ENCODE results near the gene DHX40.

Gene DHX40

DNA sequence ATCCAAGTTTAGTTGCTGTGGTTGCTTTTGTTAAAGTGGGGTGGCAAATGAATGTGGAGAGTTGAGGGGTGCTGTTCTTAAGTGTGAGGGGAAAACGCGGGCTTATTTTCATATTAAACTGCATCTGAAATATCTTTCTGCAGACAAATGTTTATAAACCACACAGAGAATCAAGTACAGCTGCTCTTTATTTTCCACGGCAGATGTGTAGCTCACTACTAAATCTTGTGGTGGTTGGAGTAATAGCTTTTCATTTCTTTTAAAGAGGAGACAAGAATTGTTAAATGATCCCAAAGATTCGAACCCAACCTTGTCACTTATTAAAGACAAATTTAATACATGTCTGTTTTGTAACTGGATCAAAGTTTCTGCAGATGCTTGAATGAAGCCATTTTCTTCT lies 56.4 kb downstream of the DHX40 start:
- Mint-ChIP-seq H3K36me3 (ENCODE audit: insufficient read depth) (peaks cover 27% of the 10 kb centered on the region), H3K4me1 (peaks cover 54% of the 10 kb centered on the region), H3K9me3 (no peaks in the 10 kb centered on the region), H3K27ac (ENCODE audit: low read depth) (peak overlapping the region; percentile 97), H3K4me3 (peak overlapping the region; percentile 90), H3K27me3 (no peaks in the 10 kb centered on the region)
- DNase-seq (ENCODE audit: low spot score in 2 of 2) (no peak), ATAC-seq (replicated peaks; ENCODE audit: extremely low read depth, poor library complexity, severe bottlenecking) (no peak)

DNA sequence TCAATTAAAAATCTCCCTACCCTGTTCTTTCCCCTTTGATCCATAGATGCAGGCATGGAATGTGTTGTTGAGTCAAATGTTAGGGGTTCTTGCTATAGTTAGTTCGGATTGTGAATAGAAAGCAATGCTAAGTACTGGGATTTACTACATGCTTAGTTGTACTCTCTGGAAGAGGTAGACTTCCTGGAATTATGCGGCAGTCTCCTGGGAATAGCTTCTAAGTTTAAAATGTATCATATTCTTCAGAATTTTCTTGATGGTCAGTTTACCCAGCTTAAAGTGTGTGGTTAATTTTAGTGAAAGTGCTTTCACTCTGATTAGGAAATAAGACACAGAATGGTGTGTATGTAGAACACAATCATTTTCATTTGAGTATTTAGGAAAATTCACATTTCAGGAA lies 57.7 kb downstream of the DHX40 start:
- Mint-ChIP-seq H3K27me3 (no peaks in the 10 kb centered on the region), H3K4me3 (peak overlapping the region; percentile 41), H3K9me3 (no peaks in the 10 kb centered on the region), H3K27ac (ENCODE audit: low read depth) (no peak overlapping the region), H3K4me1 (peaks cover 56% of the 10 kb centered on the region), H3K36me3 (ENCODE audit: insufficient read depth) (peaks cover 30% of the 10 kb centered on the region)
- ATAC-seq (replicated peaks; ENCODE audit: extremely low read depth, poor library complexity, severe bottlenecking) (no peak), DNase-seq (ENCODE audit: low spot score in 2 of 2) (no peak)

GRCh38 chr17:59626756-59627155 lies 61.3 kb downstream of the DHX40 start:
- H3K27me3 Mint-ChIP-seq, result no peaks in the 10 kb centered on the region
- ATAC-seq (replicated peaks; ENCODE audit: extremely low read depth, poor library complexity, severe bottlenecking), result no peak
- no peak overlapping the region for H3K27ac Mint-ChIP-seq (ENCODE audit: low read depth)
- no peak for DNase-seq (ENCODE audit: low spot score in 2 of 2)
- no peak overlapping the region for H3K4me3 Mint-ChIP-seq
- H3K4me1 Mint-ChIP-seq, result peaks cover 63% of the 10 kb centered on the region
- H3K36me3 Mint-ChIP-seq (ENCODE audit: insufficient read depth), result peaks cover 9% of the 10 kb centered on the region
- H3K9me3 Mint-ChIP-seq, result no peaks in the 10 kb centered on the region

DNA sequence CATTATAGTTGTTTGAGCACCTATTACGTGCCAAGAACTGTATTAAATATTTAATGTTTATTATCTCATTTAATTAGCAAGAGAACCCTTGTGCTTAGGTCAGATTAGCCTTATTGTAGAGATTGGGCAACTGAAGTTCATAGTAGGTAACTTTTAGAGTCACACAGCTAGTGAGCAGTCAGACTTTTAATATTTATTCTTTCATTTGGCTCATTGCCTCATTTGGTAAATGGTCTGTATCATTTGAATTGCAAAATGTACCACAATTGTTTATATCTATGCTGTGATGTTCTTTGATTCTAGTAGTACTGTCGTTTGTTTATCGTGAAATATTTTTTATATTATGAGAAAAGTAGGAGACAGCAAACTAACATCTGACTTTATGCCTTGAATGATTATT lies 61.9 kb downstream of the DHX40 start:
- Mint-ChIP-seq H3K27me3 (no peaks in the 10 kb centered on the region), H3K4me1 (peaks cover 62% of the 10 kb centered on the region), H3K9me3 (no peaks in the 10 kb centered on the region), H3K27ac (ENCODE audit: low read depth) (no peak overlapping the region), H3K36me3 (ENCODE audit: insufficient read depth) (peaks cover 10% of the 10 kb centered on the region), H3K4me3 (no peak overlapping the region)
- no peak for DNase-seq (ENCODE audit: low spot score in 2 of 2)
- no peak for ATAC-seq (replicated peaks; ENCODE audit: extremely low read depth, poor library complexity, severe bottlenecking)

DNA sequence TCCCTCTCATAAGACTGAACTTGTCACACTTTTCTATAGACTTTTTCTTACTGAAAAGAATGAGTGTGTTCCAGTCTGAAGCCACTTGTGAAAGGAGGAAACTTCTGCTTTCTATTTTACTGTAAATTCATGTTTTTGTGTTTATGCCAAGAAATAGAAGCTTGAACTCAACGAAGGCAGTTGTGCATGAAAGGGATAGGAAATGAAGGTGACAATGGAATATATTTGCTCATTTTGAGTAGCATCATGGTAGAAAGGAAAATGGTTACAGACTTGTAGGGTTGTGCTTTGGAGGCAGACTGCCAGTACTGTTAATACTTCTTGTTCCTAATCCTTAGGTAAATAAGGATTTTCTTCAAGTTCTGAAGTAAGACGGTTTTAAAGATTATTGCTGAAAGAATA lies 62.4 kb downstream of the DHX40 start:
- Mint-ChIP-seq H3K4me3 (no peak overlapping the region), H3K27ac (ENCODE audit: low read depth) (no peak overlapping the region), H3K36me3 (ENCODE audit: insufficient read depth) (peaks cover 10% of the 10 kb centered on the region), H3K4me1 (peaks cover 57% of the 10 kb centered on the region), H3K27me3 (no peaks in the 10 kb centered on the region), H3K9me3 (no peaks in the 10 kb centered on the region)
- DNase-seq (ENCODE audit: low spot score in 2 of 2) (no peak), ATAC-seq (replicated peaks; ENCODE audit: extremely low read depth, poor library complexity, severe bottlenecking) (no peak)

GRCh38 chr17:59629174-59629573 lies 63.8 kb downstream of the DHX40 start:
- Mint-ChIP-seq H3K27ac (ENCODE audit: low read depth) (no peak overlapping the region), H3K4me1 (peaks cover 52% of the 10 kb centered on the region), H3K27me3 (no peaks in the 10 kb centered on the region)

GRCh38 chr17:59631276-59631675 lies 65.9 kb downstream of the DHX40 start:
- no peak for DNase-seq (ENCODE audit: low spot score in 2 of 2)
- H3K4me1 Mint-ChIP-seq, result peaks cover 52% of the 10 kb centered on the region
- no peaks in the 10 kb centered on the region for H3K9me3 Mint-ChIP-seq
- H3K27ac Mint-ChIP-seq (ENCODE audit: low read depth), result no peak overlapping the region
- H3K4me3 Mint-ChIP-seq, result no peak overlapping the region
- H3K36me3 Mint-ChIP-seq (ENCODE audit: insufficient read depth), result peaks cover 5% of the 10 kb centered on the region
- H3K27me3 Mint-ChIP-seq, result no peaks in the 10 kb centered on the region
- ATAC-seq (replicated peaks; ENCODE audit: extremely low read depth, poor library complexity, severe bottlenecking), result no peak

More at GRCh38 chr17:59629174-59629573, 63.8 kb downstream of the DHX40 start:
- ATAC-seq (replicated peaks; ENCODE audit: extremely low read depth, poor library complexity, severe bottlenecking) (no peak), DNase-seq (ENCODE audit: low spot score in 2 of 2) (no peak)
- Mint-ChIP-seq H3K4me3 (no peak overlapping the region), H3K9me3 (no peaks in the 10 kb centered on the region), H3K36me3 (ENCODE audit: insufficient read depth) (peaks cover 10% of the 10 kb centered on the region)

DNA sequence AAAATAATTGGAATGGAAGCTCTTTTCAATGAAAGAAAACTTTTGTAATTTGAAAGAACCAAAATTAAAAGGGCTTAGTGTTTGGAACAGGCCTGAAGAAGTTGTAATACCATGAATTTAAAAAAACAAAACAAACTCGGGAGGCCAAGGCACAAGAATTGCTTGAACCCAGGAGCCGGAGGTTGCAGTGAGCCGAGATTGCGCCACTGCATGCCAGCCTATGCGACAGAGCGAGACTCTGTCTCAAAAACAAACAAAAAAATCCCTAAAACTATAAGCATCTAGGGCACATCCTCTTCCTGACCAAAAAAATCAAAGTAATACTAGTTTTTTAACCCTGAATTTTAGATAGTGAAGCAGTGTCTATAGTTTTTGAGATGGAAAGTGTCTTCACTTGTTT lies 67.0 kb downstream of the DHX40 start:
- H3K27ac Mint-ChIP-seq (ENCODE audit: low read depth), result no peak overlapping the region
- DNase-seq (ENCODE audit: low spot score in 2 of 2), result no peak
- peaks cover 5% of the 10 kb centered on the region for H3K36me3 Mint-ChIP-seq (ENCODE audit: insufficient read depth)
- ATAC-seq (replicated peaks; ENCODE audit: extremely low read depth, poor library complexity, severe bottlenecking), result no peak
- H3K4me3 Mint-ChIP-seq, result no peak overlapping the region
- peaks cover 56% of the 10 kb centered on the region for H3K4me1 Mint-ChIP-seq
- no peaks in the 10 kb centered on the region for H3K9me3 Mint-ChIP-seq
- no peaks in the 10 kb centered on the region for H3K27me3 Mint-ChIP-seq

GRCh38 chr17:59633658-59634359 lies 68.4 kb downstream of the DHX40 start:
- no peaks in the 10 kb centered on the region for H3K27me3 Mint-ChIP-seq
- peaks cover 50% of the 10 kb centered on the region for H3K4me1 Mint-ChIP-seq
- H3K36me3 Mint-ChIP-seq (ENCODE audit: insufficient read depth), result peaks cover 3% of the 10 kb centered on the region
- H3K4me3 Mint-ChIP-seq, result no peak overlapping the region
- no peak for DNase-seq (ENCODE audit: low spot score in 2 of 2)
- no peaks in the 10 kb centered on the region for H3K9me3 Mint-ChIP-seq
- H3K27ac Mint-ChIP-seq (ENCODE audit: low read depth), result no peak overlapping the region
- ATAC-seq (replicated peaks; ENCODE audit: extremely low read depth, poor library complexity, severe bottlenecking), result no peak

- DNase-seq (ENCODE audit: low spot score in 2 of 2) (no peak), ATAC-seq (replicated peaks; ENCODE audit: extremely low read depth, poor library complexity, severe bottlenecking) (no peak)
- H3K4me3 Mint-ChIP-seq, result no peak overlapping the region
- no peaks in the 10 kb centered on the region for H3K9me3 Mint-ChIP-seq
- H3K36me3 Mint-ChIP-seq (ENCODE audit: insufficient read depth), result peaks cover 2% of the 10 kb centered on the region
- peaks cover 47% of the 10 kb centered on the region for H3K4me1 Mint-ChIP-seq
- H3K27ac Mint-ChIP-seq (ENCODE audit: low read depth), result peak overlapping the region; percentile 13
- no peaks in the 10 kb centered on the region for H3K27me3 Mint-ChIP-seq
These were observed 69.5 kb downstream of the DHX40 start for GRCh38 chr17:59634632-59635541.

DNA sequence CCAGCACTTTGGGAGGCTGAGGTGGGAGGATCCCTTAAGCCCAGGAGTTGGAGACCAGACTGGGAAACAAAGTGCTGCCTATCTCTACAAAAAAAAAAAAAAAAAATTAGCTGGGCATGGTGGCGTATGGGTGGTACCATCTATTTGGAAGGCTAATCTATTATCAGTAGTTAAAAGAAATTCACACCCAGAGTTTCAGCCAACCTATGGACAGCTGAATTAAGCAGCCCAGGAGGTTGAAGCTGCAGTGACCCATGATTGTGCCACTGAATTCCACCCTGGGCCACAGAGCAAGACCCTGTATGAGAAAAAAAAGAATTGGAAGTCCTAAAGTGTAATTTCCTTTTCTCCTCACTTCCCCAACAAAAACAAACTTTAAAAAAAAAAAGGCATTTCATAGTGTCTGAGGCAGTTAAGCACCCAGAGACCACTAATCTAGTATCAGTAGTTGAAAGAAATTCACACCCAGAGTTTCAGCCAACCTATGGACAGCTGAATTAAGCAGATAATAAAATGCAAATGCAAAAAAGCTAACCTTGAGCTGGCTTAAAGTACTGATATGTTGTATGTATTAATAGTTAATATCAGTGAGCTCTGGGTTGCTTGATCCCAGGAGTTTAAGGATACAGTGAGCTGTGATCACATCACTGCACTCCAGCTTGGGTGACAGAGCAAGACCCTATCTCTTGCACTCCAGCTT lies 72.4 kb downstream of the DHX40 start:
- Mint-ChIP-seq H3K27me3 (no peaks in the 10 kb centered on the region), H3K27ac (ENCODE audit: low read depth) (no peak overlapping the region), H3K4me3 (no peak overlapping the region), H3K36me3 (ENCODE audit: insufficient read depth) (peaks cover 1% of the 10 kb centered on the region), H3K9me3 (no peaks in the 10 kb centered on the region), H3K4me1 (peaks cover 54% of the 10 kb centered on the region)
- ATAC-seq (replicated peaks; ENCODE audit: extremely low read depth, poor library complexity, severe bottlenecking) (no peak), DNase-seq (ENCODE audit: low spot score in 2 of 2) (no peak)

- ATAC-seq (replicated peaks; ENCODE audit: extremely low read depth, poor library complexity, severe bottlenecking) (no peak), DNase-seq (ENCODE audit: low spot score in 2 of 2) (no peak)
- Mint-ChIP-seq H3K4me1 (peaks cover 58% of the 10 kb centered on the region), H3K4me3 (no peak overlapping the region), H3K9me3 (no peaks in the 10 kb centered on the region), H3K36me3 (ENCODE audit: insufficient read depth) (peaks cover 2% of the 10 kb centered on the region), H3K27me3 (no peaks in the 10 kb centered on the region), H3K27ac (ENCODE audit: low read depth) (no peak overlapping the region)
These were observed 73.1 kb downstream of the DHX40 start for GRCh38 chr17:59638553-59638952.

All from central memory CD8-positive, alpha-beta T cell (primary cell).